GM23338 (cell line): Measurements from ENCODE around the gene ATXN2.
A peak's percentile ranks its signal among the peaks of the same experiment; 100 is the strongest.

Experiments used
- CREB1 ChIP-seq: fragments of 250-450 bp; sonication (Bioruptor Pico); IDR thresholded peaks from 2 replicates; pipeline ENCODE4 v1.5.0; 2020; ENCODE audit warnings: low read depth, mild to moderate bottlenecking, moderate library complexity
- EZH2 ChIP-seq: fragments of 200-600 bp; sonication (generic); IDR thresholded peaks from one replicate; pipeline ENCODE4 v1.8.0; 2017; ENCODE audit warnings: antibody characterized with exemption, mild to moderate bottlenecking, low read depth; ENCODE audit not compliant: unreplicated experiment
- EZH2phosphoT487 ChIP-seq: fragments of 200-600 bp; sonication (generic); IDR thresholded peaks from one replicate; pipeline ENCODE4 v1.8.1; 2018; ENCODE audit warnings: antibody characterized with exemption; ENCODE audit not compliant: unreplicated experiment
- JUNB ChIP-seq: IDR thresholded peaks from one replicate; pipeline ENCODE4 v1.6.1; 2016; ENCODE audit warnings: antibody characterized with exemption; ENCODE audit not compliant: unreplicated experiment
- NANOG ChIP-seq: IDR thresholded peaks from 2 replicates; pipeline ENCODE4 v1.6.1; 2016; ENCODE audit warnings: antibody characterized with exemption, borderline replicate concordance
- POLR2AphosphoS5 ChIP-seq: IDR thresholded peaks from 2 replicates; pipeline ENCODE4 v1.6.1; 2016; ENCODE audit warnings: antibody characterized with exemption, low read depth
- STAT1 ChIP-seq: IDR thresholded peaks from one replicate; pipeline ENCODE4 v1.6.1; 2016; ENCODE audit warnings: antibody characterized with exemption; ENCODE audit not compliant: unreplicated experiment
- ZNF331 ChIP-seq: fragments of 250-450 bp; sonication (Bioruptor Pico); IDR thresholded peaks from 2 replicates; pipeline ENCODE4 v1.5.0; 2020; ENCODE audit warnings: low read depth, mild to moderate bottlenecking, moderate library complexity
- TF ChIP-seq, protein P1 (sequence below), 2 experiments: fragments of 200-600 bp in 1 of 2; sonication (generic) in 1 of 2; conservative IDR thresholded peaks; 2 replicates each; pipeline versions ENCODE4 v1.5.1 to v1.6.1; 2016 to 2017; ENCODE audit warnings: antibody characterized with exemption in 2 of 2, low read depth in 2 of 2, mild to moderate bottlenecking in 2 of 2, moderate library complexity in 1 of 2
- TF ChIP-seq, protein P2 (sequence below): IDR thresholded peaks from one replicate; pipeline ENCODE4 v1.6.1; 2018; ENCODE audit warnings: antibody characterized with exemption; ENCODE audit not compliant: unreplicated experiment
- TF ChIP-seq, protein P3 (sequence below): fragments of 250-450 bp; sonication (Bioruptor Pico); IDR thresholded peaks from 2 replicates; pipeline ENCODE4 v1.5.0; 2020; ENCODE audit warnings: mild to moderate bottlenecking, moderate library complexity
- TF ChIP-seq, protein P4 (sequence below): IDR thresholded peaks from 2 replicates; pipeline ENCODE4 v1.6.1; 2016; ENCODE audit warnings: antibody characterized with exemption

DNA sequence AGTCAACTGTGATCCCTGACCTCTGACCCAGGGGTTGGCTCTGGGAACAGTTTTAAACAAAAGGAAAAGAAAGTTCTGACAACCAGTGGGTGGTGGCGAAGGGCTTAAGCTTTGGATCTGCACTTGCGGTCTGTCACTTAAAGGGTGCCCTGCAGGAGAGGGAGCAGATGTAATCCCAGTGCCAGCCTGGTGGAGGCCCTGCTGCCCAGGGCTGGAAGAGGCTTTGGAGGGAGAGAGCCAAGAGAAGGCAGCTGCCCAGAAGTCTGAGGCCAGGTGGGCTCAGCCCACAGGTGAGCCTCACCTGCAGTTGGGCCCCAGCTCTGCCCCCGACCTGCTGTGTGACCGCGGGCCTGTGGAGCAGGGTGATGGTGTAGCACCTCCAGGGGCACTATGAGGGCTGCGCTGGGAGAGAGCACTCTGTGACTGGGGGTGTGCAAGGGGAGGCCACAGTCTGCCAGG lies 174.3 kb downstream of the ATXN2 start:
- TF ChIP-seq, protein P1, sequence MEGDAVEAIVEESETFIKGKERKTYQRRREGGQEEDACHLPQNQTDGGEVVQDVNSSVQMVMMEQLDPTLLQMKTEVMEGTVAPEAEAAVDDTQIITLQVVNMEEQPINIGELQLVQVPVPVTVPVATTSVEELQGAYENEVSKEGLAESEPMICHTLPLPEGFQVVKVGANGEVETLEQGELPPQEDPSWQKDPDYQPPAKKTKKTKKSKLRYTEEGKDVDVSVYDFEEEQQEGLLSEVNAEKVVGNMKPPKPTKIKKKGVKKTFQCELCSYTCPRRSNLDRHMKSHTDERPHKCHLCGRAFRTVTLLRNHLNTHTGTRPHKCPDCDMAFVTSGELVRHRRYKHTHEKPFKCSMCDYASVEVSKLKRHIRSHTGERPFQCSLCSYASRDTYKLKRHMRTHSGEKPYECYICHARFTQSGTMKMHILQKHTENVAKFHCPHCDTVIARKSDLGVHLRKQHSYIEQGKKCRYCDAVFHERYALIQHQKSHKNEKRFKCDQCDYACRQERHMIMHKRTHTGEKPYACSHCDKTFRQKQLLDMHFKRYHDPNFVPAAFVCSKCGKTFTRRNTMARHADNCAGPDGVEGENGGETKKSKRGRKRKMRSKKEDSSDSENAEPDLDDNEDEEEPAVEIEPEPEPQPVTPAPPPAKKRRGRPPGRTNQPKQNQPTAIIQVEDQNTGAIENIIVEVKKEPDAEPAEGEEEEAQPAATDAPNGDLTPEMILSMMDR (conservative IDR thresholded peaks at IDR 0.05; ENCODE audit: low read depth in 2 of 2) = peak; percentile 41 to 57
- TF ChIP-seq JUNB = no peak
- TF ChIP-seq EZH2phosphoT487 = no peak
- no peak for TF ChIP-seq POLR2AphosphoS5
- TF ChIP-seq, protein P2, sequence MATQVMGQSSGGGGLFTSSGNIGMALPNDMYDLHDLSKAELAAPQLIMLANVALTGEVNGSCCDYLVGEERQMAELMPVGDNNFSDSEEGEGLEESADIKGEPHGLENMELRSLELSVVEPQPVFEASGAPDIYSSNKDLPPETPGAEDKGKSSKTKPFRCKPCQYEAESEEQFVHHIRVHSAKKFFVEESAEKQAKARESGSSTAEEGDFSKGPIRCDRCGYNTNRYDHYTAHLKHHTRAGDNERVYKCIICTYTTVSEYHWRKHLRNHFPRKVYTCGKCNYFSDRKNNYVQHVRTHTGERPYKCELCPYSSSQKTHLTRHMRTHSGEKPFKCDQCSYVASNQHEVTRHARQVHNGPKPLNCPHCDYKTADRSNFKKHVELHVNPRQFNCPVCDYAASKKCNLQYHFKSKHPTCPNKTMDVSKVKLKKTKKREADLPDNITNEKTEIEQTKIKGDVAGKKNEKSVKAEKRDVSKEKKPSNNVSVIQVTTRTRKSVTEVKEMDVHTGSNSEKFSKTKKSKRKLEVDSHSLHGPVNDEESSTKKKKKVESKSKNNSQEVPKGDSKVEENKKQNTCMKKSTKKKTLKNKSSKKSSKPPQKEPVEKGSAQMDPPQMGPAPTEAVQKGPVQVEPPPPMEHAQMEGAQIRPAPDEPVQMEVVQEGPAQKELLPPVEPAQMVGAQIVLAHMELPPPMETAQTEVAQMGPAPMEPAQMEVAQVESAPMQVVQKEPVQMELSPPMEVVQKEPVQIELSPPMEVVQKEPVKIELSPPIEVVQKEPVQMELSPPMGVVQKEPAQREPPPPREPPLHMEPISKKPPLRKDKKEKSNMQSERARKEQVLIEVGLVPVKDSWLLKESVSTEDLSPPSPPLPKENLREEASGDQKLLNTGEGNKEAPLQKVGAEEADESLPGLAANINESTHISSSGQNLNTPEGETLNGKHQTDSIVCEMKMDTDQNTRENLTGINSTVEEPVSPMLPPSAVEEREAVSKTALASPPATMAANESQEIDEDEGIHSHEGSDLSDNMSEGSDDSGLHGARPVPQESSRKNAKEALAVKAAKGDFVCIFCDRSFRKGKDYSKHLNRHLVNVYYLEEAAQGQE = no peak
- no peak for TF ChIP-seq EZH2
- no peak for TF ChIP-seq STAT1
- no peak for TF ChIP-seq NANOG
- TF ChIP-seq ZNF331 = no peak
- TF ChIP-seq, protein P3, sequence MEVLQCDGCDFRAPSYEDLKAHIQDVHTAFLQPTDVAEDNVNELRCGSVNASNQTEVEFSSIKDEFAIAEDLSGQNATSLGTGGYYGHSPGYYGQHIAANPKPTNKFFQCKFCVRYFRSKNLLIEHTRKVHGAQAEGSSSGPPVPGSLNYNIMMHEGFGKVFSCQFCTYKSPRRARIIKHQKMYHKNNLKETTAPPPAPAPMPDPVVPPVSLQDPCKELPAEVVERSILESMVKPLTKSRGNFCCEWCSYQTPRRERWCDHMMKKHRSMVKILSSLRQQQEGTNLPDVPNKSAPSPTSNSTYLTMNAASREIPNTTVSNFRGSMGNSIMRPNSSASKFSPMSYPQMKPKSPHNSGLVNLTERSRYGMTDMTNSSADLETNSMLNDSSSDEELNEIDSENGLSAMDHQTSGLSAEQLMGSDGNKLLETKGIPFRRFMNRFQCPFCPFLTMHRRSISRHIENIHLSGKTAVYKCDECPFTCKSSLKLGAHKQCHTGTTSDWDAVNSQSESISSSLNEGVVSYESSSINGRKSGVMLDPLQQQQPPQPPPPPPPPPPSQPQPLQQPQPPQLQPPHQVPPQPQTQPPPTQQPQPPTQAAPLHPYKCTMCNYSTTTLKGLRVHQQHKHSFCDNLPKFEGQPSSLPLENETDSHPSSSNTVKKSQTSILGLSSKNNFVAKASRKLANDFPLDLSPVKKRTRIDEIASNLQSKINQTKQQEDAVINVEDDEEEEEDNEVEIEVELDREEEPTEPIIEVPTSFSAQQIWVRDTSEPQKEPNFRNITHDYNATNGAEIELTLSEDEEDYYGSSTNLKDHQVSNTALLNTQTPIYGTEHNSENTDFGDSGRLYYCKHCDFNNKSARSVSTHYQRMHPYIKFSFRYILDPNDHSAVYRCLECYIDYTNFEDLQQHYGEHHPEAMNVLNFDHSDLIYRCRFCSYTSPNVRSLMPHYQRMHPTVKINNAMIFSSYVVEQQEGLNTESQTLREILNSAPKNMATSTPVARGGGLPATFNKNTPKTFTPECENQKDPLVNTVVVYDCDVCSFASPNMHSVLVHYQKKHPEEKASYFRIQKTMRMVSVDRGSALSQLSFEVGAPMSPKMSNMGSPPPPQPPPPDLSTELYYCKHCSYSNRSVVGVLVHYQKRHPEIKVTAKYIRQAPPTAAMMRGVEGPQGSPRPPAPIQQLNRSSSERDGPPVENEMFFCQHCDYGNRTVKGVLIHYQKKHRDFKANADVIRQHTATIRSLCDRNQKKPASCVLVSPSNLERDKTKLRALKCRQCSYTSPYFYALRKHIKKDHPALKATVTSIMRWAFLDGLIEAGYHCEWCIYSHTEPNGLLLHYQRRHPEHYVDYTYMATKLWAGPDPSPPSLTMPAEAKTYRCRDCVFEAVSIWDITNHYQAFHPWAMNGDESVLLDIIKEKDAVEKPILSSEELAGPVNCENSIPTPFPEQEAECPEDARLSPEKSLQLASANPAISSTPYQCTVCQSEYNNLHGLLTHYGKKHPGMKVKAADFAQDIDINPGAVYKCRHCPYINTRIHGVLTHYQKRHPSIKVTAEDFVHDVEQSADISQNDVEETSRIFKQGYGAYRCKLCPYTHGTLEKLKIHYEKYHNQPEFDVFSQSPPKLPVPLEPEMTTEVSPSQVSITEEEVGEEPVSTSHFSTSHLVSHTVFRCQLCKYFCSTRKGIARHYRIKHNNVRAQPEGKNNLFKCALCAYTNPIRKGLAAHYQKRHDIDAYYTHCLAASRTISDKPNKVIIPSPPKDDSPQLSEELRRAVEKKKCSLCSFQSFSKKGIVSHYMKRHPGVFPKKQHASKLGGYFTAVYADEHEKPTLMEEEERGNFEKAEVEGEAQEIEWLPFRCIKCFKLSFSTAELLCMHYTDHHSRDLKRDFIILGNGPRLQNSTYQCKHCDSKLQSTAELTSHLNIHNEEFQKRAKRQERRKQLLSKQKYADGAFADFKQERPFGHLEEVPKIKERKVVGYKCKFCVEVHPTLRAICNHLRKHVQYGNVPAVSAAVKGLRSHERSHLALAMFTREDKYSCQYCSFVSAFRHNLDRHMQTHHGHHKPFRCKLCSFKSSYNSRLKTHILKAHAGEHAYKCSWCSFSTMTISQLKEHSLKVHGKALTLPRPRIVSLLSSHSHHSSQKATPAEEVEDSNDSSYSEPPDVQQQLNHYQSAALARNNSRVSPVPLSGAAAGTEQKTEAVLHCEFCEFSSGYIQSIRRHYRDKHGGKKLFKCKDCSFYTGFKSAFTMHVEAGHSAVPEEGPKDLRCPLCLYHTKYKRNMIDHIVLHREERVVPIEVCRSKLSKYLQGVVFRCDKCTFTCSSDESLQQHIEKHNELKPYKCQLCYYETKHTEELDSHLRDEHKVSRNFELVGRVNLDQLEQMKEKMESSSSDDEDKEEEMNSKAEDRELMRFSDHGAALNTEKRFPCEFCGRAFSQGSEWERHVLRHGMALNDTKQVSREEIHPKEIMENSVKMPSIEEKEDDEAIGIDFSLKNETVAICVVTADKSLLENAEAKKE (CRISPR knock-in tag) = no peak
- no peak for TF ChIP-seq CREB1 (CRISPR knock-in tag)
- TF ChIP-seq, protein P4, sequence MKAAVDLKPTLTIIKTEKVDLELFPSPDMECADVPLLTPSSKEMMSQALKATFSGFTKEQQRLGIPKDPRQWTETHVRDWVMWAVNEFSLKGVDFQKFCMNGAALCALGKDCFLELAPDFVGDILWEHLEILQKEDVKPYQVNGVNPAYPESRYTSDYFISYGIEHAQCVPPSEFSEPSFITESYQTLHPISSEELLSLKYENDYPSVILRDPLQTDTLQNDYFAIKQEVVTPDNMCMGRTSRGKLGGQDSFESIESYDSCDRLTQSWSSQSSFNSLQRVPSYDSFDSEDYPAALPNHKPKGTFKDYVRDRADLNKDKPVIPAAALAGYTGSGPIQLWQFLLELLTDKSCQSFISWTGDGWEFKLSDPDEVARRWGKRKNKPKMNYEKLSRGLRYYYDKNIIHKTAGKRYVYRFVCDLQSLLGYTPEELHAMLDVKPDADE = no peak
